ENCODE measurements around the gene FFAR3. TPM values are rescaled to one million over a fixed set of nuclear protein-coding genes. Genes with fewer than 3 reads are reported as not detected.
"Not testable (repeated sequence)": the region's sequence is repeated elsewhere in the genome, so short reads cannot be mapped to it uniquely, and the experiment has no call there.

The FFAR3 gene
- total and polyA plus RNA-seq, 2 of the 13 experiments (the other 11 are each of a cell fraction or from before 2014, with no cell fraction given): not detected

- TF ChIP-seq ZNF430 (CRISPR knock-in tag; IDR thresholded peaks at IDR 0.05): no peak
- TF ChIP-seq ATF6 (CRISPR knock-in tag; conservative IDR thresholded peaks at IDR 0.05): no peak
Measured at GRCh38 chr19:35399948-35400772, 41.9 kb downstream of the FFAR3 start (continued).

GRCh38 chr19:35400773-35401100, 42.5 kb downstream of the FFAR3 start:
- no peak overlapping the region for H3K9ac ChIP-seq (ENCODE audit: insufficient read depth, low read depth, low read length)
- H3K4me3 ChIP-seq (replicated peaks in 1 of 3; ENCODE audit: insufficient read depth in 1 of 3, low read depth in 2 of 3, low read length in 3 of 3): no peak overlapping the region
- in situ Hi-C loops (cut with HindIII; ENCODE audit: extremely low pct_ligation_motif_present, low pct_unique_long_range_greater_than_20kb) (no loop called here), intact Hi-C loops (cut with micrococcal nuclease; ENCODE audit: unreplicated experiment) (no loop called here)
- no peak for TF ChIP-seq E2F5 (CRISPR knock-in tag; conservative IDR thresholded peaks at IDR 0.05)
- peaks cover 43% of the 10 kb centered on the region for H3K4me1 ChIP-seq (ENCODE audit: insufficient read depth, low read length)
- H2AFZ ChIP-seq (ENCODE audit: low read length): no peak overlapping the region
- BruUV-seq (replicated peaks): no TSS peak
- no peaks in the 10 kb centered on the region for H4K20me1 ChIP-seq (ENCODE audit: insufficient read depth, low read length)
- ChIA-PET POLR2A (no interaction called here), CTCF (ENCODE audit: low intra/inter-chr PET ratio, low total read pairs) (no interaction called here)
- no peaks in the 10 kb centered on the region for H3K9me3 ChIP-seq (ENCODE audit: low read length)
- no peak overlapping the region for H3K4me2 ChIP-seq (ENCODE audit: low read depth, low read length)
- ATAC-seq (no peak), FAIRE-seq (no peak), DNase-seq (ENCODE audit: low spot score) (no peak)
- 73% methylated on average over 4 of the region's 7 CpGs for WGBS (ENCODE audit: low lambda C conversion rate)
- H3K27me3 ChIP-seq (ENCODE audit: control insufficient read depth in 1 of 2, insufficient read depth in 2 of 2, low read length in 2 of 2): peaks cover 2 to 3% of the 10 kb centered on the region in 2 experiments; a peak in 2 of 5 replicates
- H3K36me3 ChIP-seq (replicated peaks in 1 of 2; ENCODE audit: control insufficient read depth in 1 of 2, insufficient read depth in 2 of 2, low read length in 2 of 2): no peaks in the 10 kb centered on the region
- no peaks in the 10 kb centered on the region for H3K79me2 ChIP-seq (ENCODE audit: insufficient read depth, low read length)
- no peak overlapping the region for H3K27ac ChIP-seq (ENCODE audit: extremely low read length, insufficient read depth, low read length)

- intact Hi-C loops (cut with micrococcal nuclease; ENCODE audit: unreplicated experiment); ATAC-seq; H3K79me2 ChIP-seq (ENCODE audit: insufficient read depth, low read length); H3K27ac ChIP-seq (ENCODE audit: extremely low read length, insufficient read depth, low read length); BruUV-seq (replicated peaks); CTCF ChIA-PET (ENCODE audit: low intra/inter-chr PET ratio, low total read pairs); H3K27me3 ChIP-seq (ENCODE audit: control insufficient read depth in 1 of 2, insufficient read depth in 2 of 2, low read length in 2 of 2); H3K36me3 ChIP-seq (replicated peaks in 1 of 2; ENCODE audit: control insufficient read depth in 1 of 2, insufficient read depth in 2 of 2, low read length in 2 of 2); H3K4me2 ChIP-seq (ENCODE audit: low read depth, low read length); FAIRE-seq; H3K9ac ChIP-seq (ENCODE audit: insufficient read depth, low read depth, low read length); H3K9me3 ChIP-seq (ENCODE audit: low read length); in situ Hi-C loops (cut with HindIII; ENCODE audit: extremely low pct_ligation_motif_present, low pct_unique_long_range_greater_than_20kb); DNase-seq (ENCODE audit: low spot score); H2AFZ ChIP-seq (ENCODE audit: low read length); POLR2A ChIA-PET; H3K4me3 ChIP-seq (replicated peaks in 1 of 3; ENCODE audit: insufficient read depth in 1 of 3, low read depth in 2 of 3, low read length in 3 of 3); H4K20me1 ChIP-seq (ENCODE audit: insufficient read depth, low read length): not testable (repeated sequence)
- WGBS (ENCODE audit: low lambda C conversion rate): 23% methylated on average over 9 of the region's 9 CpGs
- peaks cover 36% of the 10 kb centered on the region for H3K4me1 ChIP-seq (ENCODE audit: insufficient read depth, low read length)
Measured at GRCh38 chr19:35401416-35401815, 43.2 kb downstream of the FFAR3 start.
